Measurements from ENCODE around the gene NAPB.
A peak's percentile ranks its signal among the peaks of the same experiment; 100 is the strongest.

Gene NAPB

GRCh38 chr20:23369072-23369823, 52.0 kb downstream of the NAPB start:
- DNase-seq, result no peak

- no peak for DNase-seq
Observed at GRCh38 chr20:23368316-23369071, 52.8 kb downstream of the NAPB start.

- no peak for DNase-seq
Observed at GRCh38 chr20:23367770-23368169, 53.5 kb downstream of the NAPB start.

- DNase-seq, result no peak
Observed at GRCh38 chr20:23366384-23366783, 54.9 kb downstream of the NAPB start.

- no peak for DNase-seq
Observed at GRCh38 chr20:23365390-23366165, 55.7 kb downstream of the NAPB start.

GRCh38 chr20:23363257-23363649, 58.0 kb downstream of the NAPB start:
- DNase-seq, result no peak

GRCh38 chr20:23362392-23363256, 58.7 kb downstream of the NAPB start:
- DNase-seq, result peak in 18 of 56 donors; percentile 11 to 70 (median 60)

- DNase-seq, result peak; percentile 81 to 99 (median 97)
Observed at GRCh38 chr20:23361476-23362391, 59.6 kb downstream of the NAPB start, which contains the start of gene GZF1. Gene GZF1, plus strand, starts transcription at chr20:23362182. Its CDS starts 2,202 bp downstream, at chr20:23364384.

GRCh38 chr20:23361119-23361475, 60.2 kb downstream of the NAPB start:
- no peak for DNase-seq

- no peak for DNase-seq
Observed at GRCh38 chr20:23360531-23360930, 60.8 kb downstream of the NAPB start.

GRCh38 chr20:23358923-23359593, 62.2 kb downstream of the NAPB start:
- DNase-seq, result no peak

GRCh38 chr20:23358563-23358906, 62.8 kb downstream of the NAPB start:
- no peak for DNase-seq

GRCh38 chr20:23357767-23358562, 63.3 kb downstream of the NAPB start:
- DNase-seq, result peak; percentile 89 to 100 (median 98)

GRCh38 chr20:23356203-23356602, 65.1 kb downstream of the NAPB start:
- no peak for DNase-seq

- DNase-seq, result peak in 35 of 56 donors; percentile 21 to 76 (median 43)
Observed at GRCh38 chr20:23350904-23351838, 70.1 kb downstream of the NAPB start.

- peak; percentile 78 to 98 (median 96) for DNase-seq
Observed at GRCh38 chr20:23350196-23350903, 70.9 kb downstream of the NAPB start, which contains the start of gene NXT1. Gene NXT1, plus strand, starts transcription at chr20:23350791. Its CDS starts 3,251 bp downstream, at chr20:23354042.
